Measurements from ENCODE around the gene ZMYM4.
"Not testable (repeated sequence)": the region's sequence is repeated elsewhere in the genome, so short reads cannot be mapped to it uniquely, and the experiment has no call there.

- not testable (repeated sequence) for TF ChIP-seq POU2F2, SPI1 (IDR thresholded peaks at IDR 0.05; ENCODE audit: low read depth, low read length)
These were observed 111.6 kb downstream of the ZMYM4 start for GRCh38 chr1:35380111-35380510.

Data from GM12891 (cell line).